HepG2 (cell line): Measurements from ENCODE around the gene SLC22A23. TPM values are rescaled to one million over a fixed set of nuclear protein-coding genes. Genes with fewer than 3 reads are reported as not detected.

ENCODE experiments used
- HMG20B ChIP-seq: conservative IDR thresholded peaks from 2 replicates; pipeline ENCODE4 v1.6.1; 2016; ENCODE audit warnings: missing genetic modification reagents, missing compliant biosample characterization
- NFE2L2 ChIP-seq: fragments of 150-350 bp; IDR thresholded peaks from 2 replicates; pipeline ENCODE4 v1.6.1; 2014; ENCODE audit warnings: low read length
- POLR2G ChIP-seq: fragments of 200-400 bp; formaldehyde crosslinking; IDR thresholded peaks from 2 replicates; pipeline ENCODE4 v1.6.1; 2018; ENCODE audit warnings: mild to moderate bottlenecking, low read depth, low read length, moderate library complexity
- RBFOX2 ChIP-seq: fragments of 200-400 bp; formaldehyde crosslinking; IDR thresholded peaks from 2 replicates; pipeline ENCODE4 v1.6.1; 2017; ENCODE audit warnings: low read depth, mild to moderate bottlenecking, low read length
- RELA ChIP-seq: sonication (generic); formaldehyde crosslinking; IDR thresholded peaks from 2 replicates; pipeline ENCODE4 v1.4.0; 2020; ENCODE audit warnings: missing genetic modification reagents
- SIN3B ChIP-seq: fragments of 150-350 bp; IDR thresholded peaks from 2 replicates; pipeline ENCODE4 v1.6.1; 2014; ENCODE audit warnings: low read length
- SP4 ChIP-seq: sonication (generic); formaldehyde crosslinking; IDR thresholded peaks from 2 replicates; pipeline ENCODE4 v1.8.1; 2023; ENCODE audit warnings: mild to moderate bottlenecking, missing genetic modification reagents
- SSRP1 ChIP-seq: IDR thresholded peaks from 2 replicates; pipeline ENCODE4 v1.6.1; 2016; ENCODE audit warnings: control low read depth
- ZFYVE20 ChIP-seq: sonication (generic); formaldehyde crosslinking; IDR thresholded peaks from 2 replicates; pipeline ENCODE4 v1.8.0; 2023; ENCODE audit warnings: low read depth, mild to moderate bottlenecking, moderate library complexity, missing genetic modification reagents, borderline replicate concordance
- ZNF160 ChIP-seq: sonication (generic); formaldehyde crosslinking; IDR thresholded peaks from 2 replicates; pipeline ENCODE4 v1.8.0; 2022; ENCODE audit warnings: mild to moderate bottlenecking, inconsistent platforms, missing genetic modification reagents
- ZNF234 ChIP-seq: sonication (generic); formaldehyde crosslinking; conservative IDR thresholded peaks from 2 replicates; pipeline ENCODE4 v1.5.1; 2020; ENCODE audit warnings: mild to moderate bottlenecking, missing genetic modification reagents
- ZNF256 ChIP-seq: sonication (generic); formaldehyde crosslinking; conservative IDR thresholded peaks from 2 replicates; pipeline ENCODE4 v1.4.0; 2020; ENCODE audit warnings: missing genetic modification reagents
- ZNF724P ChIP-seq: sonication (generic); formaldehyde crosslinking; IDR thresholded peaks from 2 replicates; pipeline ENCODE4 v1.8.0; 2022; ENCODE audit warnings: missing genetic modification reagents, borderline replicate concordance
- polyA plus RNA-seq, 8 experiments: library from polyadenylated mRNA; depleted of rRNA in 3 of 8; stranded (reverse) in 7 of 8; unstranded in 1 of 8; fragments of >200 nt; fragmentation: Illumina TruSeq in 4 of 8; extraction: Trizol in 4 of 8; gene quantifications; 2 replicates each; pipeline versions ENCODE4 v1.2.1 to v1.2.3, GENCODE V29; 2011 to 2016; ENCODE audit warnings: low read depth in 4 of 8, missing spikeins in 1 of 8, mixed read lengths in 1 of 8; ENCODE audit not compliant: insufficient read depth in 1 of 8
- total RNA-seq, 5 experiments: library from RNA; depleted of rRNA; stranded (reverse); fragments of >200 nt; fragmentation: Illumina TruSeq; extraction: Trizol; gene quantifications; 2 replicates each; pipeline ENCODE4 v1.2.3, GENCODE V29; 2016; ENCODE audit warnings: low read depth in 1 of 5
- TF ChIP-seq, protein P1 (sequence below), 2 experiments: sonication (generic) in 1 of 2; formaldehyde crosslinking in 1 of 2; IDR thresholded peaks; 2 replicates each; pipeline versions ENCODE4 v1.6.1 to v1.9.0; 2014 to 2022; ENCODE audit warnings: antibody characterized with exemption in 1 of 2, borderline replicate concordance in 1 of 2, inconsistent platforms in 1 of 2, low read depth in 1 of 2, missing genetic modification reagents in 1 of 2
- TF ChIP-seq, protein P2 (sequence below): sonication (generic); formaldehyde crosslinking; IDR thresholded peaks from 2 replicates; pipeline ENCODE4 v1.4.0; 2020; ENCODE audit warnings: missing genetic modification reagents
- TF ChIP-seq, protein P3 (sequence below): sonication (generic); formaldehyde crosslinking; IDR thresholded peaks from 2 replicates; pipeline ENCODE4 v1.5.0; 2020; ENCODE audit warnings: mild to moderate bottlenecking, missing genetic modification reagents
- TF ChIP-seq, protein P4 (sequence below): sonication (generic); formaldehyde crosslinking; conservative IDR thresholded peaks from 2 replicates; pipeline ENCODE4 v1.8.0; 2022; ENCODE audit warnings: low read depth, missing genetic modification reagents
- TF ChIP-seq, protein P5 (sequence below): IDR thresholded peaks from 2 replicates; pipeline ENCODE4 v1.6.1; 2016; ENCODE audit warnings: control low read depth

SLC22A23 gene
- total and polyA plus RNA-seq, 2 of the 13 experiments (the other 11 are each of a cell fraction or from before 2014, with no cell fraction given): 11.8 to 17.5 TPM

DNA sequence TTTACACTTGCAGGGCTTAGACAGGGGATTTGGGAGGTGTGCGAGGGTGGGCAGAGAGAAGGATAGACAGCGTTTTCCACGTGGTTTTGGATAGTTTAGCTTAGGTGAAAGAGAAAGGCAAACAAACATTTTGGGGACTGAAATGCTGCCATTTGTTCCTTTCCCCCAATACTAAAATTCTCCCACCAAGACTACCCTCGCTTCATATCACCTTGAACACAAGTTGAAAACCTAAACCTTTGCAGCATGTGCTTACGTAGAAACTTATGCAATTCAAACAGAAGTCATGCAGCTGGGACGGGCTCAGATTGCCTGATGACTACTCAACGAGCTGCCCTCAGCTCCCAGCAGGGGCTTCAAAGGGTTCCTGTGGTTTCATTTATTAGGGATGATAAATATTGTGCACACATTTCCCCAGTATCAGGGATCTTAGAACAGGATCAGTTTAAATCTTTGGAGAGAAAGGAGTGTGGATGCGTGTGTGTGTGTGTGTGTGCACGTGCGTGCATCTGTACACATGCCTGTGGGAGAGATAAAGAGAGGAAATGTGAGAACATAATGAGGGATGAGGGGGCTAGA lies 77.3 kb downstream of the SLC22A23 start (continued):
- TF ChIP-seq, protein P1, sequence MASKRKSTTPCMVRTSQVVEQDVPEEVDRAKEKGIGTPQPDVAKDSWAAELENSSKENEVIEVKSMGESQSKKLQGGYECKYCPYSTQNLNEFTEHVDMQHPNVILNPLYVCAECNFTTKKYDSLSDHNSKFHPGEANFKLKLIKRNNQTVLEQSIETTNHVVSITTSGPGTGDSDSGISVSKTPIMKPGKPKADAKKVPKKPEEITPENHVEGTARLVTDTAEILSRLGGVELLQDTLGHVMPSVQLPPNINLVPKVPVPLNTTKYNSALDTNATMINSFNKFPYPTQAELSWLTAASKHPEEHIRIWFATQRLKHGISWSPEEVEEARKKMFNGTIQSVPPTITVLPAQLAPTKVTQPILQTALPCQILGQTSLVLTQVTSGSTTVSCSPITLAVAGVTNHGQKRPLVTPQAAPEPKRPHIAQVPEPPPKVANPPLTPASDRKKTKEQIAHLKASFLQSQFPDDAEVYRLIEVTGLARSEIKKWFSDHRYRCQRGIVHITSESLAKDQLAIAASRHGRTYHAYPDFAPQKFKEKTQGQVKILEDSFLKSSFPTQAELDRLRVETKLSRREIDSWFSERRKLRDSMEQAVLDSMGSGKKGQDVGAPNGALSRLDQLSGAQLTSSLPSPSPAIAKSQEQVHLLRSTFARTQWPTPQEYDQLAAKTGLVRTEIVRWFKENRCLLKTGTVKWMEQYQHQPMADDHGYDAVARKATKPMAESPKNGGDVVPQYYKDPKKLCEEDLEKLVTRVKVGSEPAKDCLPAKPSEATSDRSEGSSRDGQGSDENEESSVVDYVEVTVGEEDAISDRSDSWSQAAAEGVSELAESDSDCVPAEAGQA (IDR thresholded peaks at IDR 0.05; ENCODE audit: low read depth): no peak
- TF ChIP-seq, protein P1 (CRISPR knock-in tag; IDR thresholded peaks at IDR 0.05; ENCODE audit: borderline replicate concordance): no peak
- TF ChIP-seq, protein P2, sequence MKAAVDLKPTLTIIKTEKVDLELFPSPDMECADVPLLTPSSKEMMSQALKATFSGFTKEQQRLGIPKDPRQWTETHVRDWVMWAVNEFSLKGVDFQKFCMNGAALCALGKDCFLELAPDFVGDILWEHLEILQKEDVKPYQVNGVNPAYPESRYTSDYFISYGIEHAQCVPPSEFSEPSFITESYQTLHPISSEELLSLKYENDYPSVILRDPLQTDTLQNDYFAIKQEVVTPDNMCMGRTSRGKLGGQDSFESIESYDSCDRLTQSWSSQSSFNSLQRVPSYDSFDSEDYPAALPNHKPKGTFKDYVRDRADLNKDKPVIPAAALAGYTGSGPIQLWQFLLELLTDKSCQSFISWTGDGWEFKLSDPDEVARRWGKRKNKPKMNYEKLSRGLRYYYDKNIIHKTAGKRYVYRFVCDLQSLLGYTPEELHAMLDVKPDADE (CRISPR knock-in tag): no peak
- TF ChIP-seq, protein P3, sequence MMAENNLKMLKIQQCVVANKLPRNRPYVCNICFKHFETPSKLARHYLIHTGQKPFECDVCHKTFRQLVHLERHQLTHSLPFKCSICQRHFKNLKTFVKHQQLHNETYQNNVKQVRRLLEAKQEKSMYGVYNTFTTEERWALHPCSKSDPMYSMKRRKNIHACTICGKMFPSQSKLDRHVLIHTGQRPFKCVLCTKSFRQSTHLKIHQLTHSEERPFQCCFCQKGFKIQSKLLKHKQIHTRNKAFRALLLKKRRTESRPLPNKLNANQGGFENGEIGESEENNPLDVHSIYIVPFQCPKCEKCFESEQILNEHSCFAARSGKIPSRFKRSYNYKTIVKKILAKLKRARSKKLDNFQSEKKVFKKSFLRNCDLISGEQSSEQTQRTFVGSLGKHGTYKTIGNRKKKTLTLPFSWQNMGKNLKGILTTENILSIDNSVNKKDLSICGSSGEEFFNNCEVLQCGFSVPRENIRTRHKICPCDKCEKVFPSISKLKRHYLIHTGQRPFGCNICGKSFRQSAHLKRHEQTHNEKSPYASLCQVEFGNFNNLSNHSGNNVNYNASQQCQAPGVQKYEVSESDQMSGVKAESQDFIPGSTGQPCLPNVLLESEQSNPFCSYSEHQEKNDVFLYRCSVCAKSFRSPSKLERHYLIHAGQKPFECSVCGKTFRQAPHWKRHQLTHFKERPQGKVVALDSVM (CRISPR knock-in tag): no peak
- no peak for TF ChIP-seq POLR2G
- no peak for TF ChIP-seq RELA (CRISPR knock-in tag)
- TF ChIP-seq SIN3B: no peak
- TF ChIP-seq NFE2L2: no peak
- TF ChIP-seq SP4: no peak
- TF ChIP-seq RBFOX2: no peak
- TF ChIP-seq ZFYVE20 (CRISPR knock-in tag): no peak
- TF ChIP-seq ZNF160: no peak
- no peak for TF ChIP-seq ZNF256
- TF ChIP-seq, protein P4, sequence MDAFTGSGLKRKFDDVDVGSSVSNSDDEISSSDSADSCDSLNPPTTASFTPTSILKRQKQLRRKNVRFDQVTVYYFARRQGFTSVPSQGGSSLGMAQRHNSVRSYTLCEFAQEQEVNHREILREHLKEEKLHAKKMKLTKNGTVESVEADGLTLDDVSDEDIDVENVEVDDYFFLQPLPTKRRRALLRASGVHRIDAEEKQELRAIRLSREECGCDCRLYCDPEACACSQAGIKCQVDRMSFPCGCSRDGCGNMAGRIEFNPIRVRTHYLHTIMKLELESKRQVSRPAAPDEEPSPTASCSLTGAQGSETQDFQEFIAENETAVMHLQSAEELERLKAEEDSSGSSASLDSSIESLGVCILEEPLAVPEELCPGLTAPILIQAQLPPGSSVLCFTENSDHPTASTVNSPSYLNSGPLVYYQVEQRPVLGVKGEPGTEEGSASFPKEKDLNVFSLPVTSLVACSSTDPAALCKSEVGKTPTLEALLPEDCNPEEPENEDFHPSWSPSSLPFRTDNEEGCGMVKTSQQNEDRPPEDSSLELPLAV (CRISPR knock-in tag): no peak
- TF ChIP-seq SSRP1 (CRISPR knock-in tag): no peak
- no peak for TF ChIP-seq ZNF234 (CRISPR knock-in tag)
- TF ChIP-seq ZNF724P (CRISPR knock-in tag): no peak
- TF ChIP-seq, protein P5, sequence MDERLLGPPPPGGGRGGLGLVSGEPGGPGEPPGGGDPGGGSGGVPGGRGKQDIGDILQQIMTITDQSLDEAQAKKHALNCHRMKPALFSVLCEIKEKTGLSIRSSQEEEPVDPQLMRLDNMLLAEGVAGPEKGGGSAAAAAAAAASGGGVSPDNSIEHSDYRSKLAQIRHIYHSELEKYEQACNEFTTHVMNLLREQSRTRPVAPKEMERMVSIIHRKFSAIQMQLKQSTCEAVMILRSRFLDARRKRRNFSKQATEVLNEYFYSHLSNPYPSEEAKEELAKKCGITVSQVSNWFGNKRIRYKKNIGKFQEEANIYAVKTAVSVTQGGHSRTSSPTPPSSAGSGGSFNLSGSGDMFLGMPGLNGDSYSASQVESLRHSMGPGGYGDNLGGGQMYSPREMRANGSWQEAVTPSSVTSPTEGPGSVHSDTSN (CRISPR knock-in tag): no peak
- TF ChIP-seq HMG20B (CRISPR knock-in tag): peak; percentile 27; the same call in 1 of the 2 replicates
